Measurements from ENCODE around the gene HRH2.

HRH2 gene

DNA sequence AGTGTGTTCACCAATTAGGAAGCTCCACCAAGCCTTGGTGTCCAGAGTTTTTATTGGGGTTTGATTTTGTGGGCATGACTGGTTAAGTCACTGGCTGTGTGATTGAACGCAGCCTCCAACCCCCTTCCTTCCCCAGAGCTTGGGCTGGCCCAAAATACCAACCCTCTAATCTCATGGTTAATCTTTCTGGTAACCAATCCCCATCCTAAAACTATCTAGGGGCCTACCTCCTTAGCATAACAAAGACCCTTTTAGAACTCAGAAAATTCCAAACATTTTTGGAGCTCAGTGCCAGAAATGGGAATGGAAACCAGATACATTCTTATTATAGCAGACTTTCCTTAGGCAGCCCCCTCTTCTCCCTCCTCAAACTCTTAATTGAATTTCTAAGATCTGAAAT is 35.9 kb upstream of the HRH2 start:
- no peaks in the 10 kb centered on the region for H3K9me3 ChIP-seq (ENCODE audit: control insufficient read depth, low read length)
- no peak overlapping the region for H3K27ac ChIP-seq (ENCODE audit: insufficient read depth, low read length, poor library complexity, severe bottlenecking)
- H3K4me3 ChIP-seq (ENCODE audit: insufficient read depth, low read depth, low read length, poor library complexity, severe bottlenecking): no peak overlapping the region
- no peaks in the 10 kb centered on the region for H3K36me3 ChIP-seq (ENCODE audit: control insufficient read depth, insufficient read depth, low read length)
- H3K4me1 ChIP-seq (ENCODE audit: control insufficient read depth, insufficient read depth, low read length, poor library complexity, severe bottlenecking): no peaks in the 10 kb centered on the region
- DNase-seq: no peak
- H3K27me3 ChIP-seq (replicated peaks; ENCODE audit: control insufficient read depth, insufficient read depth, low read length, poor library complexity, severe bottlenecking): no peaks in the 10 kb centered on the region

DNA sequence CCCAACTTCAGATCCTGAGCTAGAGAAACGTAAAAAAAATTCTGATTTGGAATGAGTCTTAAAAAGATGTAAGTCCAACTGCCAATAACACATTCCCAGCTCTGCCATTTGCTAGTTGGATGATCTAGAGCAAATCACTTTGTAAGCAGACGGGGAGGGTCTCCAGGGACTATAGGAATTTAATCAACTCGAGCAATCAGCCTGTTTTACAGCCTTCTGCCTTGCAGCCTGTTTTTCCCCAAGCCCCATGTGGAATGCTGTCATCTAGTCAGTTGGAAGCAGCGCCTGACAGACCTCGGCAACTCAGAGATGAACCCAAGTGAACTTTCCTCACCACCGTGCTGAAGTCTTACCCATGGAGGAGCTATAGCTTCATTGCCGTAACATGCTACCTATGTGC is 34.8 kb upstream of the HRH2 start:
- DNase-seq: no peak
- H3K4me3 ChIP-seq (ENCODE audit: insufficient read depth, low read depth, low read length, poor library complexity, severe bottlenecking): no peak overlapping the region
- H3K27ac ChIP-seq (ENCODE audit: insufficient read depth, low read length, poor library complexity, severe bottlenecking): no peak overlapping the region
- no peaks in the 10 kb centered on the region for H3K27me3 ChIP-seq (replicated peaks; ENCODE audit: control insufficient read depth, insufficient read depth, low read length, poor library complexity, severe bottlenecking)
- no peaks in the 10 kb centered on the region for H3K9me3 ChIP-seq (ENCODE audit: control insufficient read depth, low read length)
- no peaks in the 10 kb centered on the region for H3K36me3 ChIP-seq (ENCODE audit: control insufficient read depth, insufficient read depth, low read length)
- no peaks in the 10 kb centered on the region for H3K4me1 ChIP-seq (ENCODE audit: control insufficient read depth, insufficient read depth, low read length, poor library complexity, severe bottlenecking)

DNA sequence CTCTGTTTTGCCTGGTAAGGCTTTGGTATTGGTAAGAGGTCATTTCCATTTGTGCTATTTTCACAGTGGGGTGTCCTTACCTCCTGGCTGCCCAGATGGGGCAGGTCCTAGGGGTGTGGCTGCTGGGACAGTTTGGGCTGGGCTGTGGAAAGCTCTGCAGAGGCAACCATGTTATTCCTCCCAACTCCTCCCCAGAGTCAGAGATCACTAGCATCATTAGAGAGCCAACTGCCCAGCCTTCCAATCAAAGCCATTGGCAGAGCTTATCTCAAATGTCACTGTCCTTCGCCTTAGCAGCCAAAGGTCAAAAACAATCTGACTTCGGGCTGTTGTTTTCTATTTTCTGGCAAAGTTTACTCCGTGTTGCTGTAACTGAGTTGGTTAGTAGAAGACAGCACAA is 33.6 kb upstream of the HRH2 start:
- no peak for DNase-seq
- no peak overlapping the region for H3K4me3 ChIP-seq (ENCODE audit: insufficient read depth, low read depth, low read length, poor library complexity, severe bottlenecking)
- H3K9me3 ChIP-seq (ENCODE audit: control insufficient read depth, low read length): no peaks in the 10 kb centered on the region
- no peaks in the 10 kb centered on the region for H3K4me1 ChIP-seq (ENCODE audit: control insufficient read depth, insufficient read depth, low read length, poor library complexity, severe bottlenecking)
- H3K27ac ChIP-seq (ENCODE audit: insufficient read depth, low read length, poor library complexity, severe bottlenecking): no peak overlapping the region
- no peaks in the 10 kb centered on the region for H3K36me3 ChIP-seq (ENCODE audit: control insufficient read depth, insufficient read depth, low read length)
- no peaks in the 10 kb centered on the region for H3K27me3 ChIP-seq (replicated peaks; ENCODE audit: control insufficient read depth, insufficient read depth, low read length, poor library complexity, severe bottlenecking)

DNA sequence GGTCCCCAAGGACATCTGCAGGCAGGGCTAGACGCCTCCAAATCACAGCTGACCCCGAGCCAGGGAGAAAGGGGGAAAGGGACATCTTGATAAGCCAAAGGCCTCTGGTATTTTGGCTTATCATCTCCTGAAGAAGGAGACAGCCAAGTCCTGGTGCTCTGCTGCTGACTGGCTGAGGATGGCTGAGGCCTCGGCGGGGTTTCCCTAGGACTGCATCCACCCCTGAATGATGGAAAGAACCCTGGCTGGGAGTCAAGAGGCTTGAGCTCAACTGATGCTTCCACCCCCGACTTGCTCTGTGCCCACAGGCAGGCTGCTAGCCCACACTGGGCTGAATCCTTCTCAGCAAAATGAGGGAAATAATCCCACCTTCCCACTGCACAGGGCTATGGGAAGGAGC is 30.9 kb upstream of the HRH2 start:
- no peaks in the 10 kb centered on the region for H3K9me3 ChIP-seq (ENCODE audit: control insufficient read depth, low read length)
- H3K4me3 ChIP-seq (ENCODE audit: insufficient read depth, low read depth, low read length, poor library complexity, severe bottlenecking): no peak overlapping the region
- H3K4me1 ChIP-seq (ENCODE audit: control insufficient read depth, insufficient read depth, low read length, poor library complexity, severe bottlenecking): no peaks in the 10 kb centered on the region
- no peak for DNase-seq
- H3K27ac ChIP-seq (ENCODE audit: insufficient read depth, low read length, poor library complexity, severe bottlenecking): no peak overlapping the region
- H3K27me3 ChIP-seq (replicated peaks; ENCODE audit: control insufficient read depth, insufficient read depth, low read length, poor library complexity, severe bottlenecking): no peaks in the 10 kb centered on the region
- no peaks in the 10 kb centered on the region for H3K36me3 ChIP-seq (ENCODE audit: control insufficient read depth, insufficient read depth, low read length)

DNA sequence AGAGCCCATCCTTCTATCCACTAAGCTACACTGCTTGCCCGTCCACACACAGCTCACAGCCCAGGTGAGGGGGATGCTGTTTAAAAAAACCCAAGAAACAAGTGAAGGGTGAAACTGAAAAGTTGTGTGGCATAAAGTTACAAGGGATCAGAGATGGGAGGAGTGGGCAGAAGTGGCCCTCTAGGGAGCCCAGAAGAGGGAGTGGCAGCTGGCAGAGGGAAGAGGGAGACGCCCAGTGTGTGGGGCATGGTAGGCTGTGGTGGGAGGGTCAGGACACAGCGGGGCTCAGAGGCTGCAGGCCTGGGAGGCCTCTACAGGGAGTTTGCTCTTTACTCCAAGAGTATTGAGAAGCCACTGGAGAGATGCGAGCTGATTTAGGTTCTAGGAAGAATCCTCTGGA is 30.1 kb upstream of the HRH2 start:
- Histone ChIP-seq H3K4me1 (ENCODE audit: control insufficient read depth, insufficient read depth, low read length, poor library complexity, severe bottlenecking) (no peaks in the 10 kb centered on the region), H3K9me3 (ENCODE audit: control insufficient read depth, low read length) (no peaks in the 10 kb centered on the region), H3K27me3 (replicated peaks; ENCODE audit: control insufficient read depth, insufficient read depth, low read length, poor library complexity, severe bottlenecking) (no peaks in the 10 kb centered on the region), H3K27ac (ENCODE audit: insufficient read depth, low read length, poor library complexity, severe bottlenecking) (no peak overlapping the region), H3K36me3 (ENCODE audit: control insufficient read depth, insufficient read depth, low read length) (no peaks in the 10 kb centered on the region), H3K4me3 (ENCODE audit: insufficient read depth, low read depth, low read length, poor library complexity, severe bottlenecking) (no peak overlapping the region)
- no peak for DNase-seq

DNA sequence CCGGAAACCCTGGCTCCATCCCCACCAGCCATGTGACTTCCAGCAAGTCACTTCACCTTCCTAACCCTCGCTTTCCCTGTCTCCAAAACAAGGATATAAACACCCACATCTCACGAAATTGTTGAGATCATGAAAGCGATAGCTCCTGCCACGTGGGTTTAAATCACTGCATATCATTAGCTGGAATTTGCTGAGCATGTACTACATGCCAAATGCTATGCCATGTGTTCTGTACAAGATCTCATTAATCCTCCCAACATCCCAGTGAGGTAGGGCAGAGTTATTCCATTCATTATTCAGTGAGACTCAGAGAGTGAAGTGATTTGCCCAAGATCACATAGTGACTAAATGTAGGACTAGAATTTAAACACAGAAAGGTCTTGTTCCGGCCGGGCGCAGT is 29.2 kb upstream of the HRH2 start:
- Histone ChIP-seq H3K9me3 (ENCODE audit: control insufficient read depth, low read length) (no peaks in the 10 kb centered on the region), H3K4me3 (ENCODE audit: insufficient read depth, low read depth, low read length, poor library complexity, severe bottlenecking) (no peak overlapping the region), H3K27ac (ENCODE audit: insufficient read depth, low read length, poor library complexity, severe bottlenecking) (no peak overlapping the region), H3K4me1 (ENCODE audit: control insufficient read depth, insufficient read depth, low read length, poor library complexity, severe bottlenecking) (no peaks in the 10 kb centered on the region), H3K36me3 (ENCODE audit: control insufficient read depth, insufficient read depth, low read length) (no peaks in the 10 kb centered on the region), H3K27me3 (replicated peaks; ENCODE audit: control insufficient read depth, insufficient read depth, low read length, poor library complexity, severe bottlenecking) (no peaks in the 10 kb centered on the region)
- no peak for DNase-seq

DNA sequence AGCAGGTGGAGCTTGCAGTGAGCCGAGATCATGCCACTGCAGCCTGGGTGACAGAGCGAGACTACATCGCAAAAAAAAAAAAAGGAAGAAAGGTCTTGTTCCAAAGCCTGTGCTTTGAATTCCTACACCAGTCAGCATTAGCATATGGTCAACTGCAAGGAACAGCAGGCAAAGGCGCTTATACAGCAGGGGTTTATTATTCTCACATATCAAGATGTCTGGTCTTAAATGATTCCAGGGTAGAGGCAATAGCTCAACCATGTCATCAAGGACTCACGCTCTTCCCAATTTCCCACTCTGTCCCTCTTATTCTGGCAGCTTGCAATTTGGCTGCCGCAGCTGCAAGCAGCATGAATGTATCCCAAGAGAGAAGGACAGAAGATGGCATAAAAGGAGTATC is 28.6 kb upstream of the HRH2 start:
- Histone ChIP-seq H3K36me3 (ENCODE audit: control insufficient read depth, insufficient read depth, low read length) (no peaks in the 10 kb centered on the region), H3K4me1 (ENCODE audit: control insufficient read depth, insufficient read depth, low read length, poor library complexity, severe bottlenecking) (no peaks in the 10 kb centered on the region), H3K27me3 (replicated peaks; ENCODE audit: control insufficient read depth, insufficient read depth, low read length, poor library complexity, severe bottlenecking) (no peaks in the 10 kb centered on the region), H3K4me3 (ENCODE audit: insufficient read depth, low read depth, low read length, poor library complexity, severe bottlenecking) (no peak overlapping the region), H3K27ac (ENCODE audit: insufficient read depth, low read length, poor library complexity, severe bottlenecking) (no peak overlapping the region), H3K9me3 (ENCODE audit: control insufficient read depth, low read length) (no peaks in the 10 kb centered on the region)
- DNase-seq: no peak

DNA sequence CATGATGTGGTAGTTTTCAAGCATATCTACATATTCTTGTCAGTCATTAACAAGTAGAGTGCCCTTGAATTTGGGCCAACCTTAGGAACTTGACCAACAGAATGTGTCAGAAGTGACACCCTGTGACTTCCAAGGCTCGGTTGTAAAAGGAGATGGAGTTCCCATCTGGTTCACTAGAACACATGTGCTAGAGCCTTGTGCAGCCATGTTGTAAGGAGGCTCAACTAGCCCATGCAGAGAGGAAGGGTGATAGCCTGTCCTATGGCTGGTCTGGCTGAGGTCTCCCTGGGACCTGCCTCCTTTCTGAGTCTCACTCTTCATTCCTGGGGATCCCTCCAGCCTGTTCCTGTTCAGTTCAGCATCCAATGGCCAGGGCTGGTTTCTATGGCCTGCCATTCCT is 28.1 kb upstream of the HRH2 start:
- DNase-seq: no peak
- Histone ChIP-seq H3K27ac (ENCODE audit: insufficient read depth, low read length, poor library complexity, severe bottlenecking) (no peak overlapping the region), H3K9me3 (ENCODE audit: control insufficient read depth, low read length) (no peaks in the 10 kb centered on the region), H3K27me3 (replicated peaks; ENCODE audit: control insufficient read depth, insufficient read depth, low read length, poor library complexity, severe bottlenecking) (no peaks in the 10 kb centered on the region), H3K36me3 (ENCODE audit: control insufficient read depth, insufficient read depth, low read length) (no peaks in the 10 kb centered on the region), H3K4me3 (ENCODE audit: insufficient read depth, low read depth, low read length, poor library complexity, severe bottlenecking) (no peak overlapping the region), H3K4me1 (ENCODE audit: control insufficient read depth, insufficient read depth, low read length, poor library complexity, severe bottlenecking) (no peaks in the 10 kb centered on the region)

DNA sequence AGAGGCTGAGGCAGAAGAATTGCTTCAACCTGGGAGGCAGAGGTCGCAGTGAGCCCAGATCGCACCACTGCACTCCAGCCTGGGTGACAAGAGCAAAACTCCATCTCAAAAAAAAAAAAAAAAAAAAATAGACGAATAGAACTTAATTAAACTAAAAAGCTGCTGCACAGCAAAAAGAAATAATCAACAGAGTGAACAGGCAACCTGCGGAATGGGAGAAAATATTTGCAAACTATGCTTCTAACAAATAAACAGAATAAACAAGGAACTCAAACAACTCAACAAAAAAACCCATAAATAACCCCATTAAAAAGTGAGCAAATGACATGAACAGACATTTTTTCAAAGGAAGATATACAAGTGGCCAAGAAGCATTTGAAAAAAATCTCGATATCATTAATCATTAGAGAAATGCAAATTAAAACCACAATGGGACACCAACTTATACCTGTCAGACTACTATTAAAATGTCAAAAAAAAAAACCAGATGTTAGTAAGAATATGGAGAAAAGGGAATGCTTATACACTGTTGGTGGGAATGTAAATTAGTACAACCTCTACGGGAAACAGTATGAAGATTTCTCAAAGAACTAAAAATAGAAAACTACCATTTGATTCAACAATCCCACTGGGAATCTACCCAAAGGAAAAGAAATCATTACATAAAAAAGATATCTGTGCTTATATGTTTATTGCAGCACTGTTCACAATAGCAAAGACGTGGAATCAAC is 21.9 kb upstream of the HRH2 start:
- Histone ChIP-seq H3K9me3 (ENCODE audit: control insufficient read depth, low read length) (no peaks in the 10 kb centered on the region), H3K36me3 (ENCODE audit: control insufficient read depth, insufficient read depth, low read length) (no peaks in the 10 kb centered on the region), H3K4me1 (ENCODE audit: control insufficient read depth, insufficient read depth, low read length, poor library complexity, severe bottlenecking) (peaks cover 3% of the 10 kb centered on the region), H3K27ac (ENCODE audit: insufficient read depth, low read length, poor library complexity, severe bottlenecking) (no peak overlapping the region), H3K4me3 (ENCODE audit: insufficient read depth, low read depth, low read length, poor library complexity, severe bottlenecking) (no peak overlapping the region), H3K27me3 (replicated peaks; ENCODE audit: control insufficient read depth, insufficient read depth, low read length, poor library complexity, severe bottlenecking) (no peaks in the 10 kb centered on the region)
- no peak for DNase-seq

DNA sequence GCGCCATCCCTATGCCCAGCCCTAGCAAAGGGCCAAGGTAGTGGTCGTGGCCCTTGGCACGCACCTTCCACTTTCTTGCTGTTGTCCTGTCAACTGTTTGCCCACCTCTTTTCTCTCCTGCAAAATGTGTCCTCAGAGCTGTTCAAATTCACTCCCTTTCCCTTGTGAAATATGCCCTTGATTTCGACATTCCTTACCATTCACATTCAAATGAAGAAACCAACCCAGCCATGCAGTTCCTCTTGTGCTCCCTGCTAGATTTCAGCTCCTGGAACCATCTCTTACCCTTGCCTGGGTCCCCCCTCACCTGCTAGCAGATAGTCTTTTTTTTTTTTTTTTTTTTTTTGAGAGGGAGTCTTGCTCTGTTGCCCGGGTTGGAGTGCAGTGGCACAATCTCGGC is 19.6 kb upstream of the HRH2 start:
- no peak overlapping the region for H3K4me3 ChIP-seq (ENCODE audit: insufficient read depth, low read depth, low read length, poor library complexity, severe bottlenecking)
- H3K36me3 ChIP-seq (ENCODE audit: control insufficient read depth, insufficient read depth, low read length): no peaks in the 10 kb centered on the region
- H3K27me3 ChIP-seq (replicated peaks; ENCODE audit: control insufficient read depth, insufficient read depth, low read length, poor library complexity, severe bottlenecking): no peaks in the 10 kb centered on the region
- no peak overlapping the region for H3K27ac ChIP-seq (ENCODE audit: insufficient read depth, low read length, poor library complexity, severe bottlenecking)
- H3K9me3 ChIP-seq (ENCODE audit: control insufficient read depth, low read length): no peaks in the 10 kb centered on the region
- H3K4me1 ChIP-seq (ENCODE audit: control insufficient read depth, insufficient read depth, low read length, poor library complexity, severe bottlenecking): peaks cover 3% of the 10 kb centered on the region
- no peak for DNase-seq
